Subcutaneous adipose tissue (tissue), 4 donors: Measurements from ENCODE around the gene DAZAP1. TPM values are rescaled to one million over a fixed set of nuclear protein-coding genes. Genes with fewer than 3 reads are reported as not detected.

Source experiments
- CTCF ChIP-seq: fragments of 450-650 bp; IDR thresholded peaks from one replicate; pipeline ENCODE4 v1.5.1; 2016; ENCODE audit warnings: low read depth, mild to moderate bottlenecking, control low read depth, antibody characterized with exemption, moderate library complexity
- total RNA-seq, 4 donors: library from RNA; depleted of rRNA; stranded (reverse); fragments of >200 nt; gene quantifications; one replicate each; pipeline ENCODE4 v1.1.0, GENCODE V29; 2016

Gene DAZAP1
- total RNA-seq, 4 donors from 2014 or later: 25.8 to 46.7 (median 33.6) TPM

- no peak for TF ChIP-seq CTCF
Observed at GRCh38 chr19:1373042-1373533, 34.3 kb upstream of the DAZAP1 start.

- TF ChIP-seq CTCF: no peak
Observed at GRCh38 chr19:1373534-1374249, 33.7 kb upstream of the DAZAP1 start.

- TF ChIP-seq CTCF: no peak
Observed at GRCh38 chr19:1374250-1374577, 33.2 kb upstream of the DAZAP1 start.

- TF ChIP-seq CTCF: no peak
Observed at GRCh38 chr19:1376415-1376805, 31.0 kb upstream of the DAZAP1 start.

- TF ChIP-seq CTCF: no peak
Observed at GRCh38 chr19:1377176-1377964, 30.0 kb upstream of the DAZAP1 start.

- no peak for TF ChIP-seq CTCF
Observed at GRCh38 chr19:1377965-1378785, 29.2 kb upstream of the DAZAP1 start.
